T-helper 2 cell treated with Interferon-gamma antibody and Interleukin-4, amounts not matched to agents 5 μg/mL and 100 μg/mL, for 36 hours (primary cell): ENCODE measurements around the gene TTLL11.
A peak's percentile ranks its signal among the peaks of the same experiment; 100 is the strongest.
"Not testable (repeated sequence)": the region's sequence is repeated elsewhere in the genome, so short reads cannot be mapped to it uniquely, and the experiment has no call there.

ENCODE experiments used
- DNase-seq: peaks from one replicate; pipeline ENCODE4 v3.0.0; 2021; ENCODE audit warnings: low spot score
- H3K27ac Mint-ChIP-seq: one replicate; pipeline ENCODE4 v1.8.0; 2021; ENCODE audit warnings: mild to moderate bottlenecking, mixed read lengths
- H3K27me3 Mint-ChIP-seq: one replicate; pipeline ENCODE4 v1.8.0; 2021; ENCODE audit warnings: low read depth, mixed read lengths
- H3K36me3 Mint-ChIP-seq: one replicate; pipeline ENCODE4 v1.8.0; 2021; ENCODE audit warnings: low read depth, mixed read lengths
- H3K4me1 Mint-ChIP-seq: one replicate; pipeline ENCODE4 v1.8.0; 2021; ENCODE audit warnings: low read depth, mixed read lengths
- H3K4me3 Mint-ChIP-seq: one replicate; pipeline ENCODE4 v1.8.0; 2022; ENCODE audit warnings: mild to moderate bottlenecking, moderate library complexity, mixed read lengths
- H3K9me3 Mint-ChIP-seq: one replicate; pipeline ENCODE4 v1.8.0; 2021; ENCODE audit warnings: mixed read lengths

TTLL11 gene

GRCh38 chr9:121801579-121801978 is 291.5 kb downstream of the TTLL11 start:
- H3K4me3 Mint-ChIP-seq: no peak overlapping the region
- H3K27ac Mint-ChIP-seq: no peak overlapping the region
- DNase-seq: no peak
- H3K36me3 Mint-ChIP-seq: no peaks in the 10 kb centered on the region
- no peaks in the 10 kb centered on the region for H3K4me1 Mint-ChIP-seq
- H3K9me3 Mint-ChIP-seq: peaks cover 5% of the 10 kb centered on the region
- peaks cover 14% of the 10 kb centered on the region for H3K27me3 Mint-ChIP-seq

DNA sequence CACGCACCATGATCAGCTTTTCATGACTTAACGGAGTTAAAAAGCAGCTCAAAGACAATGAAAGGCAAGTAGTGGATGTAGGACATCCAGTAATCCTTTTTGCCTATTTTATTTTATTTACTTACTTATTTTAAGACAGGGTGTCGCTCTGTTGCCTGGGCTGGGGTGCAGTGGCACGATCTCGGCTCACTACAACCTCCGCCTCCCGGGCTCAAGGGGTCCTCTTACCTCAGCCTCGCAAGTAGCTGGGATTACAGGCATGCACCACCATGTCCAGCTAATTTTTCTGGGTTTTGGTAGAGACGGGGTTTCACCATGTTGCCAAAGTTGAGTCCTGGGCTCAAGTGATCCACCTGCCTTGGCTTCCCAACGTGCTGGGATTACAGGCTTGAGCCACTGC is 292.7 kb downstream of the TTLL11 start:
- peaks cover 5% of the 10 kb centered on the region for H3K9me3 Mint-ChIP-seq
- H3K4me3 Mint-ChIP-seq: no peak overlapping the region
- no peak overlapping the region for H3K27ac Mint-ChIP-seq
- peaks cover 14% of the 10 kb centered on the region for H3K27me3 Mint-ChIP-seq
- H3K4me1 Mint-ChIP-seq: no peaks in the 10 kb centered on the region
- no peaks in the 10 kb centered on the region for H3K36me3 Mint-ChIP-seq
- no peak for DNase-seq

GRCh38 chr9:121798941-121799340 is 294.2 kb downstream of the TTLL11 start:
- Mint-ChIP-seq H3K27ac (no peak overlapping the region), H3K36me3 (no peaks in the 10 kb centered on the region), H3K9me3 (peaks cover under 1% of the 10 kb centered on the region), H3K4me3 (no peak overlapping the region), H3K27me3 (peaks cover 8% of the 10 kb centered on the region), H3K4me1 (no peaks in the 10 kb centered on the region)
- DNase-seq: no peak

- DNase-seq: no peak
- no peaks in the 10 kb centered on the region for H3K9me3 Mint-ChIP-seq
- H3K4me1 Mint-ChIP-seq: no peaks in the 10 kb centered on the region
- H3K27ac Mint-ChIP-seq: no peak overlapping the region
- H3K27me3 Mint-ChIP-seq: peaks cover 7% of the 10 kb centered on the region
- no peak overlapping the region for H3K4me3 Mint-ChIP-seq
- no peaks in the 10 kb centered on the region for H3K36me3 Mint-ChIP-seq
Observed at GRCh38 chr9:121797081-121797480, 296.0 kb downstream of the TTLL11 start.

GRCh38 chr9:121794334-121794733 is 298.8 kb downstream of the TTLL11 start:
- H3K4me1 Mint-ChIP-seq, H3K9me3 Mint-ChIP-seq: not testable (repeated sequence)

DNA sequence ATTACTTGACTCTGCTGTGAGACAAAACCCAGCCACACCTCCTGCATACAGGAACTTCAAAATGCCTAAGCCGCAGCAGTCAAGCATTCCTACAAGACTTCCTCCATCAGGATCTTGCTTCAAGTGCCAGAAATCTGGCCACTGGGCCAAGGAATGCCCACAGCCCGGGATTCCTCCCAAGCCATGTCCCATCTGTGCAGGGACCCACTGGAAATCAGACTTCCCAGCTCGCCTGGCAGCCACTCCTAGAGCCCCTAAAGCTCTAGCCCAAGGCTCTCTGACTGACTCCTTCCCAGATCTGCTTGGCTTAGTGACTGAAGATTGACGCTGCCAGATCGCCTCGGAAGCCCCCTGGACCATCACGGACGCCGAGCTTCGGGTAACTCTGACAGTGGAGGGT is 300.6 kb downstream of the TTLL11 start:
- H3K4me3 Mint-ChIP-seq, H3K4me1 Mint-ChIP-seq, H3K9me3 Mint-ChIP-seq, H3K27ac Mint-ChIP-seq, DNase-seq, H3K36me3 Mint-ChIP-seq, H3K27me3 Mint-ChIP-seq: not testable (repeated sequence)

More at GRCh38 chr9:121794334-121794733, 298.8 kb downstream of the TTLL11 start:
- not testable (repeated sequence) for H3K4me3 Mint-ChIP-seq, H3K27ac Mint-ChIP-seq, DNase-seq, H3K27me3 Mint-ChIP-seq, H3K36me3 Mint-ChIP-seq

DNA sequence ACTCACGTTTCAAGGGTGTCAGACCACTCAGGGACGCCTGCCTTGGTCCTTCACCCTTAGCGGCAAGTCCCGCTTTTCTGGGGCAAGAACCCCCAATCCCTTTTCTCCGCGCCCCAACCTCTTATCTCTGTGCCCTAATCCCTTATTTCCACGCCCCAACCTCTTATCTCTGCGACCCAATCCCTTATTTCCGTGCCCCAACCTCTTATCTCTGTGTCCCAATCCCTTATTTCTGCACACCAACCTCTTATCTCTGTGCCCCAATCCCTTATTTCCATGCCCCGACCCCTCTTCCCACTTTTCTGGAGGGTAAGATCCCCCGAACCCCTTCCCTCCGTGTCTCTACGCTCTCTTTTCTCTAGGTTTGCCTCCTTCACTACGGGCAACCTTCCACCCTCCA is 302.3 kb downstream of the TTLL11 start:
- no peaks in the 10 kb centered on the region for H3K9me3 Mint-ChIP-seq
- no peak overlapping the region for H3K4me3 Mint-ChIP-seq
- DNase-seq: no peak
- no peaks in the 10 kb centered on the region for H3K36me3 Mint-ChIP-seq
- no peaks in the 10 kb centered on the region for H3K4me1 Mint-ChIP-seq
- no peaks in the 10 kb centered on the region for H3K27me3 Mint-ChIP-seq
- H3K27ac Mint-ChIP-seq: no peak overlapping the region

DNA sequence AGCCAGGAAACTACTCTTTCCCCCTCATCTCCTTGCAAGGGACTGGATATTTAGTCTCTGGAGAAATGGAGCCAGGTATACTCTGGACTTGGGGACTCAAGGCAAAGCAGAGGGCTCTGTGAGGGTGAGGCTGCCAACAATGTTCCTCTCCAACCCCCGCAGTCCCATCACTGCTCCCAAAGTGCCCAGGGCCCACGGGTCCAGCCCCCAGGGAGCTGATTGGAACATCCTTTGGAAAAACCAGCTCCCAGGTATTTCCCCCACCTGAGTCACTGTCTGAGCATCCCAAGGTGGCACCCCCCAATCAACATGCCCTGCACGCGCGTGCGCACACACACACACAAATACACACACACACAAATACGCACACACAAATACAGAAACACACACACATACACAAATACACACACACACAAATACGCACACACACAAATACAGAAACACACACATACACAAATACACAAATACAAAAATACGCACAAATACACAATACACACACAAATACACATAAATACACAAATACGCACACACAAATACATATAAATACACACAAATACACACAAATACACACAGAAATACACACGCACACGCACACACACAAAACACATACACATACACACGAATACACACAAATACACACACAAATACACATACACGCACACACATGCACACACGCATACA is 304.3 kb downstream of the TTLL11 start:
- DNase-seq: no peak
- Mint-ChIP-seq H3K27ac (no peak overlapping the region), H3K4me1 (peaks cover 6% of the 10 kb centered on the region), H3K4me3 (no peak overlapping the region), H3K27me3 (peaks cover 2% of the 10 kb centered on the region), H3K9me3 (no peaks in the 10 kb centered on the region), H3K36me3 (no peaks in the 10 kb centered on the region)

DNA sequence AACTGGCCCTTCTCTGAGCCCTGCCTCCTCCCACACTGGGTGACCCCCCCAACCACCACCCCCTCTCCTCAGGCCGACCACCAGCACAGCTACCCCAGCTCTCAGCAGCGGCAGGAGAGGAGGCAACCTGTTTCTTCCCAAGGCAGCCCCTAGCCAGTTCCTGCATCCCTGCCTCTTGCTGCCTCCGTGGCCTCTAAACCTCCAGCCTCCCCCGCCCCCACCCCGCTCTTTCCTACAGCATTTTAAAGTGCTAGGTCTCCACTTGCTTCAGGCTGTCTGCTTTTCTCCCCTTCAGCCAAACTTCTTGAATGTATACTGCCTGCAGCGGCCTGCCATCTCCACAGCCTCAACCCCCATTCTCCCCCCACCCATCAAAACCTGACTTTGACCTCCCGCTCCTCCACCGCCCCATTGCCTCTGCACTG is 306.1 kb downstream of the TTLL11 start:
- H3K27ac Mint-ChIP-seq: no peak overlapping the region
- DNase-seq: no peak
- peaks cover 15% of the 10 kb centered on the region for H3K4me1 Mint-ChIP-seq
- no peak overlapping the region for H3K4me3 Mint-ChIP-seq
- H3K27me3 Mint-ChIP-seq: peaks cover 2% of the 10 kb centered on the region
- no peaks in the 10 kb centered on the region for H3K36me3 Mint-ChIP-seq
- no peaks in the 10 kb centered on the region for H3K9me3 Mint-ChIP-seq

DNA sequence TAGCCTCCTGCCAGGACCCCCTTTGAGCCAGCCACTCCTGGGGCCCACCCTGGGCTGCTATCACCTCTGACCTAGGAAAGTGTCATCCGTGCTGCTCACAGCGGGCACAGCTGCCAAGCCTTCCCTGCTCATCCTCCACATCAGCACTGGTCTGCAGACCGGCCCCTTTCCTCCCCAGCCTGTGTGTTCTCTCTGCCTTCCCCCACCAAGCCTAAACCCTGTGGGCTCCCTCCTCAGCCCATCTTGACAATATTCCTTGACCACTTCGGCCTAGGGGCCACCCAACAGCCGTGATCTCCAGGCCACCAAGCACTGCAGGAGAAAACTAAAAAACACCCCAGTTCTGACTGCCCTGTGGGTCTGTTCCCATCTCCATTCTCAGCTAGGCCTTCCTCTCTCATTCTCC is 306.6 kb downstream of the TTLL11 start:
- H3K4me3 Mint-ChIP-seq: no peak overlapping the region
- peaks cover 15% of the 10 kb centered on the region for H3K4me1 Mint-ChIP-seq
- H3K36me3 Mint-ChIP-seq: no peaks in the 10 kb centered on the region
- DNase-seq: no peak
- H3K27ac Mint-ChIP-seq: no peak overlapping the region
- peaks cover 2% of the 10 kb centered on the region for H3K27me3 Mint-ChIP-seq
- no peaks in the 10 kb centered on the region for H3K9me3 Mint-ChIP-seq

DNA sequence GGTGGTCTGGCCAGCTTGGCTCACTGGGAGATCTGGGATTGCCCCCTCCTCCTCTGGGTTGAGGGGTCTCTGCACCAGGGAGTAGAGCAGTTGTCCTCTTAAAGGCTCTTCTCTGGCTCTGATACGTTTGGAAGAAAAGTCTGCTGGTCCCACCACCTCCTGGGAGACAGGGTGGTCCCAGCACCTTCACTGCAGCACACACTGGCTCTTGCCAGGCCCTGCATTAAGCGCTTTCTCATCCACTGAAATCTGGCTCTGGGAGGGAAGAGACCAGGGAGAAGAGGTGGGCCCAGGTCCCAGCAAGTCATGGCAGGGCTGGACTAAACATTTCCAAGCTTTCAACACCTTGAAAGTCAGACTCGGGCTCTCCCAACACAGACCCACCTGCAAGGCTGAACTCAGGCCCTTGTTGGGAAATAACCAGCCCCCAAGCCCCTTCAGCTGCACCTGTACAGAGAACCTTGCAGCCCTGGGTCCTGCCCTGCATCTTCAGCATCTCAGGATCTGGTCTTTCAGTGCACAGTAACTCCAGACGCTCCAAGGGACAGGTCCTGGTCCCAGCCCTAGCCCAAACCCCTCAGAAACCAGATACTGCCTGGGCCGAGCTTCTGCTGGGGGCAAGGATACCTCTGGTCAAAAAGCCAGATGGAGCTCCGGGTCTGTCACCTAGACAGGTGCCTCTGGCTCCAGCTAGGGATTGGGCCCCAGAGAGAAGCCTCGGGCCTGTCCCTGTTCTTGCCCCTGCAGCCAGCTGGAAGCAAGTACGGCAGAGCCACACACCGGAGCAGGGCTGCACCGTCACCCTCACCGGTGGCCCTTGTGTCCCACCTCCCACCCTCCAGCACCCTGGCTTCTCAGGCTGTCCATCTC is 307.2 kb downstream of the TTLL11 start:
- H3K4me1 Mint-ChIP-seq: peaks cover 15% of the 10 kb centered on the region
- no peak for DNase-seq
- H3K27me3 Mint-ChIP-seq: peaks cover 2% of the 10 kb centered on the region
- H3K4me3 Mint-ChIP-seq: no peak overlapping the region
- no peak overlapping the region for H3K27ac Mint-ChIP-seq
- H3K36me3 Mint-ChIP-seq: no peaks in the 10 kb centered on the region
- no peaks in the 10 kb centered on the region for H3K9me3 Mint-ChIP-seq

DNA sequence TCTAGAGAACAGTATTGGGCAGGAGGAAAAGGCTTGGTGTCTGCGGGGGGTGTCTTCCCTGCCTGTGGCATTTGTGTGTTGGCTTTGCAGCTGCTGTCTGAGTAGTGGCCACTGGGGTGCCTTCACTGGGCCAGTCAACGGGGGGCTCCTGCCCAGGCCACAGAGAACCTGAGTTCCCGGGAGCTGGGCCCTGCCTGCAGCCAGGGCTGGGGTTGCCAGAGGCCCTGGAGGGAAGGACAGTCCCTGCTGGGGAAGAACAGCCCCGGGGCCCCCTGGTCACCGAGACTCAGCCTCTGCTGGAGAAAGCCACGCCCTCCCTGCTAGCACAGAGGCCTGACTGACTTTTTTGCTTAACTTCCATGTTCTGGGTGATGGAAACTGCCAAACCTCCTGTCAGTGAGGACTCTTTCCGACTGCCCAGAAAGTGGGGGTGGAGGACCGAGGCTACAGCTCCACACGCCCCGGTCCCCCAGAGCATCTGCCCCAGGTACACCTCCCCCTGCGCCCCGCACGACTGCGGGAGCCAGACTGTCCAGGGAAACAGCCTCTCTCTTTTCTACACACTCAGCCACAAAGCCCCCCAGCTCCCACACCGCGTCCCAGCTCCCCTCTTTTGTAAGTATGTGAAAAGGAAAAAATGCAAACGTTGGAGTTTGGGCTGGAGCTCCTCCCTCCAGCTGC is 308.2 kb downstream of the TTLL11 start:
- Mint-ChIP-seq H3K36me3 (no peaks in the 10 kb centered on the region), H3K9me3 (no peaks in the 10 kb centered on the region), H3K4me1 (peaks cover 15% of the 10 kb centered on the region), H3K4me3 (no peak overlapping the region), H3K27me3 (peaks cover 2% of the 10 kb centered on the region), H3K27ac (peak overlapping the region; percentile 53)
- DNase-seq: no peak

DNA sequence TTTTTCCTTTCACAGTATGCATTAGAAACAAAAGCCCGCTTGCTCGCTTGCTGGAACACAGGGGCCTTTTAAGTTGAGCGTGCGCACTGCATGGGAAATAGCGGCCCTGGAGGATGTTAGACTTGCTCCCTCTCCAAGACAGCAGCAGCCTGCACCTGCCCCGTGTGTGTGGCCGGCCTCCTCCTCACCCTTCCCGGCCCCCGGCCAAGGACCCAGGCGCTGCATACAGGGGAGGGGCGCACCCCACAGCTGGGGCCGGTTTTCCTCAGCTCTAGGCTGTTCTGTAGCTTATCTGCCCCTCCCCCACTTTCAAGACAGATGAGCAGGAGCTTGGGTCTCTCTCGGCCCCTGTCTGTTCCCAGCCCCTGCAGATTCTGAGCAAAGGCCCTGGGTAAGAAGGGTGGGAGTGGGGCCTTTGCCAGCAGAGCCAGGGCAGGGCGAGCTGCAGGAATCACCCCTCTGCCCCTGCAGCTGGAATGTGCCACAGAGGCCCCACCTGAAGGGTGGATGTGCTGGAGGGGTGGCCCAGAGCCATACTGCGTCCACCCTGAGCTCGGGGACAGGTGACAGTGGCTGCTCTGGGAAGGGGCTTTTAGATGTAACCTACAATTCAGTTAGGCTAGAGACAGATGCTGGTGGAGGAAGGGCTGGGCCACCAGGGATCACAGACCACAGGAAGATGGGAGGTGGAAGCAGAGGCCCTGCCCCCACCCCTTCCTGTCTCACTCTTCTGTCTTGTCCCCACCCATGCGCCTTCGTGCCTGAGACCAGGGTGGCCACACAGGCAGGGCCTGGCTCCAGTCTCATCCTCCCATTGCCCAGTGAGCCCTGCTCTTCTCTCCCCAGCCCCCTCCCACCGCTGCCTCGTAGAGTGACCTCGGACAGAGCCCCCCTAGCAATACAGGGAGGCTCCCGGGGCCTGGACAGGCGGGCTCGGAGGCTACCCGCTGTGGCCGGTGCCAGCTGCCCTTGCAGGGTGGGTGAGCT is 309.3 kb downstream of the TTLL11 start:
- Mint-ChIP-seq H3K27ac (peak overlapping the region; percentile 53), H3K4me1 (peaks cover 15% of the 10 kb centered on the region), H3K27me3 (peaks cover 9% of the 10 kb centered on the region), H3K4me3 (peak overlapping the region; percentile 58), H3K36me3 (no peaks in the 10 kb centered on the region), H3K9me3 (no peaks in the 10 kb centered on the region)
- no peak for DNase-seq
